Peyer's patch (tissue), 4 donors: Measurements from ENCODE around the gene GPR65.

ENCODE experiments used
- POLR2A ChIP-seq, 2 donors: fragments of 450-650 bp; IDR thresholded peaks; one replicate each; pipeline ENCODE4 v1.5.1; 2017; ENCODE audit warnings: antibody characterized with exemption in 2 of 2, mild to moderate bottlenecking in 2 of 2, moderate library complexity in 2 of 2
- TF ChIP-seq, protein P1 (sequence below), 6 experiments: fragments of 450-650 bp in 4 of 6; fragments of 200-600 bp in 2 of 6; sonication (generic) in 1 of 6; IDR thresholded peaks; one replicate each; pipeline ENCODE4 v1.5.1; 2017 to 2019; ENCODE audit warnings: antibody characterized with exemption in 6 of 6, mild to moderate bottlenecking in 3 of 6, moderate library complexity in 1 of 6

- TF ChIP-seq, protein P1, sequence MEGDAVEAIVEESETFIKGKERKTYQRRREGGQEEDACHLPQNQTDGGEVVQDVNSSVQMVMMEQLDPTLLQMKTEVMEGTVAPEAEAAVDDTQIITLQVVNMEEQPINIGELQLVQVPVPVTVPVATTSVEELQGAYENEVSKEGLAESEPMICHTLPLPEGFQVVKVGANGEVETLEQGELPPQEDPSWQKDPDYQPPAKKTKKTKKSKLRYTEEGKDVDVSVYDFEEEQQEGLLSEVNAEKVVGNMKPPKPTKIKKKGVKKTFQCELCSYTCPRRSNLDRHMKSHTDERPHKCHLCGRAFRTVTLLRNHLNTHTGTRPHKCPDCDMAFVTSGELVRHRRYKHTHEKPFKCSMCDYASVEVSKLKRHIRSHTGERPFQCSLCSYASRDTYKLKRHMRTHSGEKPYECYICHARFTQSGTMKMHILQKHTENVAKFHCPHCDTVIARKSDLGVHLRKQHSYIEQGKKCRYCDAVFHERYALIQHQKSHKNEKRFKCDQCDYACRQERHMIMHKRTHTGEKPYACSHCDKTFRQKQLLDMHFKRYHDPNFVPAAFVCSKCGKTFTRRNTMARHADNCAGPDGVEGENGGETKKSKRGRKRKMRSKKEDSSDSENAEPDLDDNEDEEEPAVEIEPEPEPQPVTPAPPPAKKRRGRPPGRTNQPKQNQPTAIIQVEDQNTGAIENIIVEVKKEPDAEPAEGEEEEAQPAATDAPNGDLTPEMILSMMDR (IDR thresholded peaks at IDR 0.05), result no peak
- no peak for TF ChIP-seq POLR2A (IDR thresholded peaks at IDR 0.05)
Measured at GRCh38 chr14:87996291-87996592, 8.7 kb upstream of the GPR65 start.
